Endothelial cell of umbilical vein (primary cell): ENCODE results near the gene TOR1B. TPM values are rescaled to one million over a fixed set of nuclear protein-coding genes. Genes with fewer than 3 reads are reported as not detected.

Source experiments
- BruUV-seq: library from RNA; stranded (reverse); fragments of 400-500 nt; replicated peaks from 2 replicates; lab custom pipeline; 2021; lab: Mats Ljungman, UMichigan
- CTCF ChIA-PET: fragments of 300-600, 350-600 bp; sonication (Branson Sonifier 250); formaldehyde crosslinking; loops from one replicate; lab custom pipeline; 2021; ENCODE audit warnings: antibody characterized with exemption, inconsistent platforms; lab: Charles Lee
- POLR2A ChIA-PET: fragments of 300-600, 350-600 bp; sonication (Branson Sonifier 250); formaldehyde crosslinking; loops from one replicate; lab custom pipeline; 2021; ENCODE audit warnings: antibody characterized with exemption, inconsistent platforms; lab: Charles Lee
- DNase-seq: peaks from one replicate; pipeline ENCODE4 v3.0.0-alpha.2; 2011; ENCODE audit warnings: low read depth, low spot score
- FAIRE-seq: peaks from 2 replicates; lab custom pipeline; 2011; peaks lifted over from hg19 to GRCh38; lab: Jason Lieb, UNC
- H2AFZ ChIP-seq: 2 replicates; pipeline ENCODE4 v1.6.0; 2012; ENCODE audit warnings: low read depth, low read length, control low read depth, inconsistent platforms
- H3K27ac ChIP-seq: 2 replicates; pipeline ENCODE4 v1.5.1; 2011; ENCODE audit warnings: low read depth, mild to moderate bottlenecking, control low read depth, low read length, moderate library complexity; ENCODE audit not compliant: insufficient read depth
- H3K27me3 ChIP-seq, 2 experiments: 2 replicates each; pipeline versions ENCODE4 v1.6.0 to v1.6.1; 2011; ENCODE audit warnings: low read length in 2 of 2, mixed read lengths in 1 of 2; ENCODE audit not compliant: control insufficient read depth in 2 of 2, insufficient read depth in 2 of 2
- H3K36me3 ChIP-seq, 2 experiments: 2 replicates in 1 of 2; 3 replicates in 1 of 2; pipeline ENCODE4 v1.5.1; 2011; ENCODE audit warnings: low read length in 2 of 2, mild to moderate bottlenecking in 1 of 2, moderate library complexity in 1 of 2; ENCODE audit not compliant: control insufficient read depth in 2 of 2, insufficient read depth in 2 of 2; ENCODE audit errors: extremely low read depth in 1 of 2
- H3K4me1 ChIP-seq: 3 replicates; pipeline ENCODE4 v1.5.1; 2011; ENCODE audit warnings: mild to moderate bottlenecking, low read length; ENCODE audit not compliant: control insufficient read depth, insufficient read depth; ENCODE audit errors: extremely low read depth
- H3K4me2 ChIP-seq: 2 replicates; pipeline ENCODE4 v1.6.1; 2011; ENCODE audit warnings: low read length, control low read depth, mixed read lengths; ENCODE audit not compliant: insufficient read depth
- H3K4me3 ChIP-seq, 3 experiments: fragments of 200-600 bp in 1 of 3; sonication (generic), shearing (Covaris generic) in 1 of 3; replicated peaks in 1 of 3; 2 replicates each; pipeline ENCODE4 v1.5.1; 2011 to 2016; ENCODE audit warnings: control low read depth in 3 of 3, low read length in 3 of 3, mild to moderate bottlenecking in 2 of 3, inconsistent platforms in 1 of 3, low read depth in 1 of 3, moderate library complexity in 1 of 3; ENCODE audit not compliant: insufficient read depth in 1 of 3
- H3K79me2 ChIP-seq: 2 replicates; pipeline ENCODE4 v1.6.0; 2012; ENCODE audit warnings: low read length, inconsistent platforms; ENCODE audit not compliant: control insufficient read depth, insufficient read depth
- H3K9ac ChIP-seq: replicated peaks from 2 replicates; pipeline ENCODE3; 2011; ENCODE audit warnings: low read length, control low read depth; ENCODE audit not compliant: insufficient read depth; ENCODE audit errors: extremely low read depth
- H3K9me1 ChIP-seq: replicated peaks from 3 replicates; pipeline ENCODE4 v1.6.0; 2011; ENCODE audit warnings: mild to moderate bottlenecking, low read length; ENCODE audit not compliant: control insufficient read depth, insufficient read depth; ENCODE audit errors: extremely low read depth
- H3K9me3 ChIP-seq: replicated peaks from 2 replicates; pipeline ENCODE4 v1.5.1; 2012; ENCODE audit warnings: low read length, inconsistent platforms; ENCODE audit not compliant: control insufficient read depth, insufficient read depth
- H4K20me1 ChIP-seq: replicated peaks from 2 replicates; pipeline ENCODE3; 2011; ENCODE audit warnings: mild to moderate bottlenecking, low read length; ENCODE audit not compliant: control insufficient read depth, insufficient read depth; ENCODE audit errors: extremely low read depth
- EZH2 ChIP-seq: IDR thresholded peaks from 2 replicates; pipeline ENCODE4 v1.6.1; 2012; ENCODE audit warnings: borderline replicate concordance, low read depth, mild to moderate bottlenecking, moderate library complexity, low read length, inconsistent platforms; ENCODE audit not compliant: severe bottlenecking
- FOS ChIP-seq: IDR thresholded peaks from 2 replicates; pipeline ENCODE4 v1.6.1; 2011; ENCODE audit warnings: mild to moderate bottlenecking, low read length, moderate library complexity, borderline replicate concordance; ENCODE audit not compliant: insufficient read depth
- GATA2 ChIP-seq: IDR thresholded peaks from 2 replicates; pipeline ENCODE4 v1.7.0; 2011; ENCODE audit warnings: low read depth, mild to moderate bottlenecking, moderate library complexity, mixed read lengths, low read length; ENCODE audit not compliant: insufficient read length, insufficient read depth
- JUN ChIP-seq: IDR thresholded peaks from 2 replicates; pipeline ENCODE4 v1.6.1; 2011; ENCODE audit warnings: borderline replicate concordance, low read depth; ENCODE audit not compliant: insufficient read length, insufficient read depth
- MYC ChIP-seq: IDR thresholded peaks from one replicate; pipeline ENCODE4 v1.6.1; 2011; ENCODE audit warnings: mild to moderate bottlenecking, low read depth, low read length
- POLR2A ChIP-seq: IDR thresholded peaks from 2 replicates; pipeline ENCODE4 v1.6.1; 2012; ENCODE audit warnings: low read depth, mild to moderate bottlenecking, control low read depth, low read length
- POLR2AphosphoS5 ChIP-seq: IDR thresholded peaks from 2 replicates; pipeline ENCODE4 v1.6.1; 2012; ENCODE audit warnings: low read depth, mild to moderate bottlenecking, control low read depth, low read length, moderate library complexity; ENCODE audit not compliant: insufficient read depth
- dilution Hi-C: fragments of 300-500 bp; cut with MboI; formaldehyde crosslinking; loops from one replicate; pipeline ENCODE4 v1.15.0; 2019; ENCODE audit warnings: low sequenced_read_pairs; ENCODE audit not compliant: extremely low pct_ligation_motif_present
- intact Hi-C: fragments of 100-400 bp; cut with micrococcal nuclease; formaldehyde crosslinking; loops from one replicate; pipeline ENCODE4 v1.10.0; 2022
- polyA plus RNA-seq, 4 experiments: library from polyadenylated mRNA; depleted of rRNA in 3 of 4; stranded (reverse) in 3 of 4; unstranded in 1 of 4; fragments of >200 nt; gene quantifications; 2 replicates each; pipeline versions ENCODE4 v1.2.1 to v1.2.3, GENCODE V29; 2011 to 2012; ENCODE audit warnings: missing spikeins in 1 of 4
- total RNA-seq: library from RNA; stranded (reverse); gene quantifications from 2 replicates; pipeline ENCODE4 v1.2.3, GENCODE V29; 2021
- TF ChIP-seq, protein P1 (sequence below): IDR thresholded peaks from 2 replicates; pipeline ENCODE4 v1.6.1; 2011; ENCODE audit not compliant: insufficient read depth, insufficient read length
- TF ChIP-seq, protein P2 (sequence below), 2 donors: IDR thresholded peaks; 1 replicate in 1 of 2; 2 replicates in 1 of 2; pipeline ENCODE4 v1.5.1; 2011; ENCODE audit warnings: low read length in 2 of 2, mild to moderate bottlenecking in 2 of 2, moderate library complexity in 2 of 2, control low read depth in 1 of 2, inconsistent platforms in 1 of 2, low read depth in 1 of 2; ENCODE audit not compliant: insufficient read depth in 1 of 2; ENCODE audit errors: extremely low read depth in 1 of 2

The TOR1B gene
- total and polyA plus RNA-seq, 2 donors (not counting 3 experiments of a cell fraction or from before 2014, with no cell fraction given): 27.0 to 29.5 TPM

DNA sequence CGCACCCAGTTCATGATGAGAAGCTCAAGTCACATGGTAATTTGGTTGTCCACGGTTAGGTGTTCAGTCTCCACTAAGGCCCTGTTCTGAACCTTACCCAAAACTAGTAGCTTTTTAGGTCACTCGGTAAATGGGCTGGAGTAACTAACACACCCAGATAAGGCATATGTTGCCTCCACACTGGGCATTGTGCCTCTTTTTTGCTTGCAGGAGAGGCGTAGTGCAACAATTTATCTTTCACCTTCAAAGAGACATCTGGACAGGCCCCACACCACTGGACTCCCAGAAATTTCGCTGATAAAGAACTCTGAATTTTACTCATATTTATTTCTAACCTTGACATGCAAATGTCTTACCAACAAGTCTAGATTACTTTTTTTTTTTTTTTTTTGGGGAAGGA is 33.3 kb upstream of the TOR1B start:
- Histone ChIP-seq H3K27ac (no peak overlapping the region), H3K4me3 (no peak overlapping the region), H3K4me1 (no peaks in the 10 kb centered on the region), H3K79me2 (no peaks in the 10 kb centered on the region), H2AFZ (no peak overlapping the region), H3K36me3 (no peaks in the 10 kb centered on the region), H3K4me2 (no peak overlapping the region), H3K9ac (no peak overlapping the region), H3K27me3 (peaks cover 0 to 2% of the 10 kb centered on the region in 2 experiments), H3K9me3 (no peaks in the 10 kb centered on the region), H3K9me1 (no peaks in the 10 kb centered on the region), H4K20me1 (no peaks in the 10 kb centered on the region)
- TF ChIP-seq POLR2A: no peak
- TF ChIP-seq, protein P1, sequence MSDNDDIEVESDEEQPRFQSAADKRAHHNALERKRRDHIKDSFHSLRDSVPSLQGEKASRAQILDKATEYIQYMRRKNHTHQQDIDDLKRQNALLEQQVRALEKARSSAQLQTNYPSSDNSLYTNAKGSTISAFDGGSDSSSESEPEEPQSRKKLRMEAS: no peak
- no peak for TF ChIP-seq EZH2
- TF ChIP-seq, protein P2, sequence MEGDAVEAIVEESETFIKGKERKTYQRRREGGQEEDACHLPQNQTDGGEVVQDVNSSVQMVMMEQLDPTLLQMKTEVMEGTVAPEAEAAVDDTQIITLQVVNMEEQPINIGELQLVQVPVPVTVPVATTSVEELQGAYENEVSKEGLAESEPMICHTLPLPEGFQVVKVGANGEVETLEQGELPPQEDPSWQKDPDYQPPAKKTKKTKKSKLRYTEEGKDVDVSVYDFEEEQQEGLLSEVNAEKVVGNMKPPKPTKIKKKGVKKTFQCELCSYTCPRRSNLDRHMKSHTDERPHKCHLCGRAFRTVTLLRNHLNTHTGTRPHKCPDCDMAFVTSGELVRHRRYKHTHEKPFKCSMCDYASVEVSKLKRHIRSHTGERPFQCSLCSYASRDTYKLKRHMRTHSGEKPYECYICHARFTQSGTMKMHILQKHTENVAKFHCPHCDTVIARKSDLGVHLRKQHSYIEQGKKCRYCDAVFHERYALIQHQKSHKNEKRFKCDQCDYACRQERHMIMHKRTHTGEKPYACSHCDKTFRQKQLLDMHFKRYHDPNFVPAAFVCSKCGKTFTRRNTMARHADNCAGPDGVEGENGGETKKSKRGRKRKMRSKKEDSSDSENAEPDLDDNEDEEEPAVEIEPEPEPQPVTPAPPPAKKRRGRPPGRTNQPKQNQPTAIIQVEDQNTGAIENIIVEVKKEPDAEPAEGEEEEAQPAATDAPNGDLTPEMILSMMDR (IDR thresholded peaks at IDR 0.05; ENCODE audit: extremely low read depth in 1 of 2, insufficient read depth in 1 of 2, low read depth in 1 of 2, low read length in 2 of 2): no peak
- TF ChIP-seq JUN: no peak
- DNase-seq (no peak), FAIRE-seq (no peak)
- no TSS peak for BruUV-seq
- dilution Hi-C loops (no loop called here), intact Hi-C loops (no loop called here)
- CTCF ChIA-PET: interaction anchor here (3.1 kb wide), 1 partner anchor 15 kb away, joined by 9 read pairs; no protein-coding TSS in a partner anchor
- POLR2A ChIA-PET: no interaction called here

DNA sequence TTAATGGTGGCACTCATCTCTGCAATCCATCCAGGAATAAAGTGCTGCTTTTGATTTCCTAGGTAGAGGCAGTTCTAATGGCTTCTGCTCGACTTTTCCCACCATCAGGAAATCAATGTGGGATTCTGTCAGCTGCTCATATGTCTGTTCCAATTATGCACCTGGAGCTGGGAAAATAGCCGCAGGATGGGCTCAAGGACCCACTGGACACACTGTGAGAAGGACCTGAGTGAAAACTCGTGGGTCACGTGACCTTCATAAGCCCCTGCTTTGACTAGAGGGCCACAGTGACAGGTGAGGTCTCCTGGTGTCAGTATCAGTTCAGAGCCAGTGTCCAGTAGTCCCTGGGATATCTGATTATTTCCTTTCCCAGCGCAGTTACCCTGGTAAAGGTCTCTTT is 32.2 kb upstream of the TOR1B start:
- no peak overlapping the region for H2AFZ ChIP-seq
- ChIA-PET CTCF (interaction anchor here (0.6 kb wide), 1 partner anchor 14 kb away, joined by 3 read pairs; no protein-coding TSS in a partner anchor), POLR2A (no interaction called here)
- no peaks in the 10 kb centered on the region for H3K4me1 ChIP-seq
- DNase-seq: no peak
- no peak overlapping the region for H3K4me3 ChIP-seq
- no peaks in the 10 kb centered on the region for H3K36me3 ChIP-seq
- TF ChIP-seq POLR2A (no peak), POLR2AphosphoS5 (no peak), EZH2 (no peak), GATA2 (no peak), JUN (no peak), FOS (no peak), MYC (no peak)
- TF ChIP-seq, protein P1: no peak
- TF ChIP-seq, protein P2 (IDR thresholded peaks at IDR 0.05; ENCODE audit: extremely low read depth in 1 of 2, insufficient read depth in 1 of 2, low read depth in 1 of 2, low read length in 2 of 2): no peak
- intact Hi-C loops: no loop called here
- no peaks in the 10 kb centered on the region for H3K79me2 ChIP-seq
- BruUV-seq: no TSS peak
- no peak for FAIRE-seq
- H4K20me1 ChIP-seq: no peaks in the 10 kb centered on the region
- no peak overlapping the region for H3K27ac ChIP-seq
- no peaks in the 10 kb centered on the region for H3K9me3 ChIP-seq
- peaks cover 0 to 2% of the 10 kb centered on the region in 2 experiments for H3K27me3 ChIP-seq
- dilution Hi-C loops: no loop called here
- no peak overlapping the region for H3K4me2 ChIP-seq
- H3K9ac ChIP-seq: no peak overlapping the region
- H3K9me1 ChIP-seq: no peaks in the 10 kb centered on the region
